NCI-H1930 (cell line): ENCODE results near the gene KRT76.
"Not testable (repeated sequence)": the region's sequence is repeated elsewhere in the genome, so short reads cannot be mapped to it uniquely, and the experiment has no call there.

Experiments
- DNase-seq, 2 experiments: peaks; one replicate each; lab custom pipeline; 2025; lab: John Stamatoyannopoulos, UW

Gene KRT76

GRCh38 chr12:52781399-52782082, 4.4 kb upstream of the KRT76 start:
- no peak for DNase-seq

GRCh38 chr12:52779914-52780313, 2.8 kb upstream of the KRT76 start:
- DNase-seq: no peak

GRCh38 chr12:52778833-52779232, 1.7 kb upstream of the KRT76 start:
- no peak for DNase-seq

GRCh38 chr12:52777566-52777965, 421 bp upstream of the KRT76 start:
- no peak for DNase-seq

GRCh38 chr12:52776435-52776834, 710 bp downstream of the KRT76 start:
- no peak for DNase-seq

- no peak for DNase-seq
Observed at GRCh38 chr12:52774629-52775250, 2.4 kb downstream of the KRT76 start.

GRCh38 chr12:52772772-52773171, 4.4 kb downstream of the KRT76 start:
- DNase-seq: no peak

GRCh38 chr12:52772188-52772587, 5.0 kb downstream of the KRT76 start:
- DNase-seq: no peak

- DNase-seq: no peak
Observed at GRCh38 chr12:52771505-52771904, 5.6 kb downstream of the KRT76 start.

- DNase-seq: no peak
Observed at GRCh38 chr12:52771088-52771487, 6.1 kb downstream of the KRT76 start.

GRCh38 chr12:52769946-52770345, 7.2 kb downstream of the KRT76 start:
- DNase-seq: no peak

GRCh38 chr12:52769354-52769753, 7.8 kb downstream of the KRT76 start:
- DNase-seq: no peak

GRCh38 chr12:52768479-52769200, 8.5 kb downstream of the KRT76 start:
- no peak for DNase-seq

- no peak for DNase-seq
Observed at GRCh38 chr12:52767427-52767826, 9.7 kb downstream of the KRT76 start.

- DNase-seq: no peak
Observed at GRCh38 chr12:52767020-52767379, 10.1 kb downstream of the KRT76 start.

- DNase-seq: no peak
Observed at GRCh38 chr12:52766351-52767019, 10.7 kb downstream of the KRT76 start.

- no peak for DNase-seq
Observed at GRCh38 chr12:52765702-52766101, 11.4 kb downstream of the KRT76 start.

- no peak for DNase-seq
Observed at GRCh38 chr12:52763991-52764390, 13.2 kb downstream of the KRT76 start.

GRCh38 chr12:52763036-52763659, 14.0 kb downstream of the KRT76 start:
- no peak for DNase-seq

GRCh38 chr12:52761802-52762201, 15.3 kb downstream of the KRT76 start:
- no peak for DNase-seq

- DNase-seq: not testable (repeated sequence)
Observed at GRCh38 chr12:52761218-52761617, 15.9 kb downstream of the KRT76 start.

GRCh38 chr12:52760623-52761022, 16.5 kb downstream of the KRT76 start:
- DNase-seq: no peak
